WTC11 (cell line): ENCODE measurements around the gene UBASH3A.

Experiments
- AFF4 ChIP-seq: sonication (generic); formaldehyde crosslinking; IDR thresholded peaks from 2 replicates; pipeline ENCODE4 v1.8.1; 2023; ENCODE audit warnings: mild to moderate bottlenecking, missing genetic modification reagents, borderline replicate concordance
- CTCF ChIP-seq: fragments of 200-600 bp; IDR thresholded peaks from 2 replicates; pipeline ENCODE4 v1.8.0; 2022; ENCODE audit warnings: antibody characterized with exemption
- ELF4 ChIP-seq: sonication (generic); formaldehyde crosslinking; IDR thresholded peaks from 2 replicates; pipeline ENCODE4 v1.8.1; 2022; ENCODE audit warnings: low read depth, mild to moderate bottlenecking, moderate library complexity, missing genetic modification reagents
- ESRRA ChIP-seq: sonication (generic); formaldehyde crosslinking; IDR thresholded peaks from 2 replicates; pipeline ENCODE4 v1.8.1; 2022; ENCODE audit warnings: mild to moderate bottlenecking, missing genetic modification reagents, borderline replicate concordance
- FOXP4 ChIP-seq: sonication (generic); formaldehyde crosslinking; IDR thresholded peaks from 2 replicates; pipeline ENCODE4 v1.8.0; 2022; ENCODE audit warnings: mild to moderate bottlenecking, missing genetic modification reagents
- HMGXB4 ChIP-seq: sonication (generic); formaldehyde crosslinking; IDR thresholded peaks from 2 replicates; pipeline ENCODE4 v1.8.1; 2023; ENCODE audit warnings: mild to moderate bottlenecking, moderate library complexity, missing genetic modification reagents
- ZNF232 ChIP-seq: sonication (generic); formaldehyde crosslinking; IDR thresholded peaks from 2 replicates; pipeline ENCODE4 v1.8.0; 2022; ENCODE audit warnings: mild to moderate bottlenecking, missing genetic modification reagents

- no peak for TF ChIP-seq FOXP4 (CRISPR knock-in tag)
- no peak for TF ChIP-seq AFF4 (CRISPR knock-in tag)
- TF ChIP-seq ESRRA (CRISPR knock-in tag), result no peak
- no peak for TF ChIP-seq CTCF
- TF ChIP-seq ELF4 (CRISPR knock-in tag), result no peak
- TF ChIP-seq HMGXB4 (CRISPR knock-in tag), result no peak
- no peak for TF ChIP-seq ZNF232 (CRISPR knock-in tag)
These were observed 27.8 kb upstream of the UBASH3A start for GRCh38 chr21:42375966-42376337.
